K562 (cell line): Measurements from ENCODE around the gene WT1. TPM values are rescaled to one million over a fixed set of nuclear protein-coding genes. Genes with fewer than 3 reads are reported as not detected.

ENCODE experiments used
- ATAC-seq: fragments of 200-7000 bp; cut with Tn5 transposase; 3 replicates; pipeline ENCODE4 v1.9.1; 2020; ENCODE audit warnings: moderate library complexity
- BruUV-seq: library from RNA; stranded (reverse); fragments of 400-500 nt; replicated peaks from 2 replicates; lab custom pipeline; 2021; lab: Mats Ljungman, UMichigan
- CTCF ChIA-PET: fragments of 300-600 bp; formaldehyde crosslinking; extraction: SDS; loops from one replicate; lab custom pipeline; 2021; ENCODE audit warnings: low intra/inter-chr PET ratio; lab: Yijun Ruan, JAX
- POLR2A ChIA-PET: fragments of 300-600, 350-650 bp; sonication (Branson Sonifier 250); formaldehyde crosslinking; extraction: SDS; loops from one replicate; lab custom pipeline; 2021; ENCODE audit warnings: antibody characterized with exemption, inconsistent platforms; lab: Yijun Ruan, JAX
- DNase-seq, 4 experiments: peaks; one replicate each; pipeline versions ENCODE4 v3.0.0 to v3.0.0-alpha.2; 2011 to 2018; ENCODE audit warnings: low spot score in 3 of 4, mixed read lengths in 3 of 4; ENCODE audit errors: extremely low read depth in 1 of 4
- FAIRE-seq: peaks from 2 replicates; lab custom pipeline; 2011; peaks lifted over from hg19 to GRCh38; lab: Jason Lieb, UNC
- H2AFZ ChIP-seq: 2 replicates; pipeline ENCODE4 v1.6.0; 2011; ENCODE audit warnings: low read depth, low read length, control low read depth, inconsistent platforms
- H3K27ac ChIP-seq: fragments of 200-600 bp; 3 replicates; pipeline ENCODE4 v1.8.0; 2011; ENCODE audit warnings: low read depth, mild to moderate bottlenecking, control low read depth, inconsistent platforms, low read length, moderate library complexity, mixed read lengths; ENCODE audit errors: extremely low read depth
- H3K27me3 ChIP-seq, 2 experiments: fragments of 300-600 bp in 1 of 2; 2 replicates in 1 of 2; 3 replicates in 1 of 2; pipeline versions ENCODE4 v1.6.0 to v1.8.0; 2011; ENCODE audit warnings: inconsistent platforms in 2 of 2, low read length in 2 of 2, mild to moderate bottlenecking in 1 of 2, mixed read lengths in 1 of 2, moderate library complexity in 1 of 2; ENCODE audit not compliant: control insufficient read depth in 2 of 2, insufficient read depth in 2 of 2
- H3K36me3 ChIP-seq: fragments of 300-600 bp; 3 replicates; pipeline ENCODE4 v1.8.0; 2011; ENCODE audit warnings: mild to moderate bottlenecking, low read length, inconsistent platforms; ENCODE audit not compliant: control insufficient read depth, insufficient read depth
- H3K4me1 ChIP-seq, 2 experiments: fragments of 200-600 bp in 1 of 2; replicated peaks in 1 of 2; 2 replicates in 1 of 2; 3 replicates in 1 of 2; pipeline versions ENCODE4 v1.5.1 to v1.8.0; 2011; ENCODE audit warnings: inconsistent platforms in 2 of 2, low read length in 2 of 2, mild to moderate bottlenecking in 1 of 2, mixed read lengths in 1 of 2, moderate library complexity in 1 of 2; ENCODE audit not compliant: control insufficient read depth in 2 of 2, insufficient read depth in 2 of 2
- H3K4me2 ChIP-seq: 2 replicates; pipeline ENCODE4 v1.6.1; 2011; ENCODE audit warnings: low read length, control low read depth, inconsistent platforms, mixed read lengths; ENCODE audit not compliant: insufficient read depth
- H3K4me3 ChIP-seq: fragments of 200-600 bp; sonication (generic), shearing (Covaris generic); 2 replicates; pipeline ENCODE4 v1.5.1; 2016; ENCODE audit warnings: control low read depth, inconsistent platforms
- H3K79me2 ChIP-seq: fragments of 200-600 bp; 3 replicates; pipeline ENCODE4 v1.8.0; 2011; ENCODE audit warnings: low read length, inconsistent platforms; ENCODE audit not compliant: control insufficient read depth, insufficient read depth
- H3K9ac ChIP-seq, 2 experiments: 2 replicates each; pipeline versions ENCODE4 v1.6.0 to v1.6.1; 2011; ENCODE audit warnings: low read depth in 2 of 2, low read length in 2 of 2, control low read depth in 1 of 2, inconsistent platforms in 1 of 2, mild to moderate bottlenecking in 1 of 2, mixed read lengths in 1 of 2; ENCODE audit not compliant: insufficient read depth in 1 of 2
- H3K9me1 ChIP-seq: one replicate; pipeline ENCODE4 v1.6.0; 2011; ENCODE audit warnings: inconsistent platforms, mild to moderate bottlenecking, low read length, moderate library complexity; ENCODE audit not compliant: control insufficient read depth, insufficient read depth
- H3K9me3 ChIP-seq: replicated peaks from 2 replicates; pipeline ENCODE4 v1.5.1; 2011; ENCODE audit warnings: low read depth, low read length, inconsistent platforms; ENCODE audit not compliant: control insufficient read depth, insufficient read depth
- H4K20me1 ChIP-seq: replicated peaks from 2 replicates; pipeline ENCODE4 v1.6.1; 2011; ENCODE audit warnings: low read length, inconsistent platforms, mixed read lengths; ENCODE audit not compliant: control insufficient read depth, insufficient read depth
- ARID1B ChIP-seq: fragments of 450-650 bp; IDR thresholded peaks from 2 replicates; pipeline ENCODE4 v1.6.1; 2016; ENCODE audit warnings: antibody characterized with exemption, mild to moderate bottlenecking, inconsistent platforms
- CBFA2T3 ChIP-seq: fragments of 450-650 bp; IDR thresholded peaks from 2 replicates; pipeline ENCODE4 v1.6.1; 2017
- DPF2 ChIP-seq: fragments of 450-650 bp; IDR thresholded peaks from 2 replicates; pipeline ENCODE4 v1.6.1; 2016
- MEIS2 ChIP-seq: fragments of 450-650 bp; IDR thresholded peaks from 2 replicates; pipeline ENCODE4 v1.6.1; 2014; ENCODE audit warnings: mild to moderate bottlenecking; ENCODE audit not compliant: partially characterized antibody
- NCOA4 ChIP-seq: fragments of 450-650 bp; IDR thresholded peaks from 2 replicates; pipeline ENCODE4 v1.6.1; 2018; ENCODE audit warnings: mild to moderate bottlenecking; ENCODE audit not compliant: partially characterized antibody
- PHB ChIP-seq: fragments of 250-450 bp; sonication (Bioruptor Pico); IDR thresholded peaks from 2 replicates; pipeline ENCODE4 v1.5.0; 2021
- PKNOX1 ChIP-seq: fragments of 450-650 bp; IDR thresholded peaks from 2 replicates; pipeline ENCODE4 v1.6.1; 2016
- RBM39 ChIP-seq: fragments of 200-400 bp; formaldehyde crosslinking; optimal IDR thresholded peaks from 2 replicates; pipeline ENCODE3; 2018; ENCODE audit warnings: low read depth, low read length
- SETDB1 ChIP-seq: IDR thresholded peaks from one replicate; pipeline ENCODE4 v1.6.1; 2012; ENCODE audit warnings: low read length, control low read depth, inconsistent platforms
- STAG1 ChIP-seq: sonication (generic); formaldehyde crosslinking; IDR thresholded peaks from 2 replicates; pipeline ENCODE4 v1.5.0; 2020; ENCODE audit warnings: missing genetic modification reagents, borderline replicate concordance
- TCF3 ChIP-seq: sonication (generic); formaldehyde crosslinking; IDR thresholded peaks from 2 replicates; pipeline ENCODE4 v1.4.0; 2020; ENCODE audit warnings: mild to moderate bottlenecking, missing genetic modification reagents
- TEAD4 ChIP-seq, 2 experiments: sonication (generic) in 1 of 2; formaldehyde crosslinking in 1 of 2; IDR thresholded peaks; 2 replicates each; pipeline versions ENCODE4 v1.6.1 to v1.8.0; 2012 to 2022; ENCODE audit warnings: borderline replicate concordance in 1 of 2, inconsistent platforms in 1 of 2, low read length in 1 of 2, mild to moderate bottlenecking in 1 of 2, missing genetic modification reagents in 1 of 2
- THRAP3 ChIP-seq: fragments of 450-650 bp; IDR thresholded peaks from 2 replicates; pipeline ENCODE4 v1.6.1; 2016; ENCODE audit warnings: mild to moderate bottlenecking, inconsistent platforms, borderline replicate concordance
- ZNF165 ChIP-seq: fragments of 250-450 bp; sonication (Bioruptor Pico); IDR thresholded peaks from 2 replicates; pipeline ENCODE4 v1.4.0; 2020; ENCODE audit warnings: borderline replicate concordance
- ZNF217 ChIP-seq: sonication (generic); formaldehyde crosslinking; IDR thresholded peaks from 2 replicates; pipeline ENCODE4 v1.8.0; 2022; ENCODE audit warnings: mild to moderate bottlenecking, missing genetic modification reagents
- ZNF24 ChIP-seq: fragments of 450-650 bp; IDR thresholded peaks from 2 replicates; pipeline ENCODE4 v1.6.1; 2016
- WGBS: fragments of 100-300 bp; shearing (Covaris generic); methylation state at CpG from one replicate; pipeline ENCODE4 v1.1.6; 2016; ENCODE audit warnings: low coverage, mixed read lengths; ENCODE audit not compliant: insufficient coverage; ENCODE audit errors: missing lambda C conversion rate; 5-methylcytosine and 5-hydroxymethylcytosine counted together
- in situ Hi-C: fragments of 300-500 bp; cut with MboI; formaldehyde crosslinking; loops from 4 replicates; pipeline ENCODE4 v1.15.0; 2018; ENCODE audit warnings: inconsistent platforms, mixed read lengths
- intact Hi-C: fragments of 100-400 bp; cut with micrococcal nuclease; formaldehyde crosslinking; loops from 2 replicates; pipeline ENCODE4 v1.14.2; 2022
- polyA plus RNA-seq, 8 experiments: library from polyadenylated mRNA; depleted of rRNA in 4 of 8; stranded (reverse) in 5 of 8; unstranded in 3 of 8; fragments of >200 nt; fragmentation: Nextera tagmentation in 2 of 8; fragmentation: Illumina TruSeq in 1 of 8; extraction: Ambion mirVana in 2 of 8; extraction: Trizol in 1 of 8; gene quantifications; 2 replicates each; pipeline versions ENCODE4 v1.2.1 to v1.2.3, GENCODE V29; 2011 to 2014; ENCODE audit warnings: inconsistent platforms in 1 of 8, missing spikeins in 1 of 8
- total RNA-seq, 7 experiments: library from RNA; depleted of rRNA in 6 of 7; stranded (reverse); fragments of >200 nt in 6 of 7; fragmentation: Illumina TruSeq in 2 of 7; extraction: Trizol in 2 of 7; gene quantifications; 2 replicates each; pipeline versions ENCODE4 v1.2.1 to v1.2.3, GENCODE V29; 2011 to 2021; ENCODE audit warnings: low replicate concordance in 1 of 7
- TF ChIP-seq, protein P1 (sequence below): fragments of 450-650 bp; formaldehyde crosslinking; IDR thresholded peaks from 2 replicates; pipeline ENCODE4 v1.4.0; 2020; ENCODE audit warnings: mild to moderate bottlenecking, moderate library complexity
- TF ChIP-seq, protein P2 (sequence below): sonication (generic); formaldehyde crosslinking; IDR thresholded peaks from 2 replicates; pipeline ENCODE4 v1.8.0; 2023; ENCODE audit warnings: mild to moderate bottlenecking, missing genetic modification reagents

Gene WT1
- total and polyA plus RNA-seq, 9 of the 15 experiments (the other 6 are each of a cell fraction or from before 2014, with no cell fraction given): 7.1 to 33.8 (median 19.4) TPM

DNA sequence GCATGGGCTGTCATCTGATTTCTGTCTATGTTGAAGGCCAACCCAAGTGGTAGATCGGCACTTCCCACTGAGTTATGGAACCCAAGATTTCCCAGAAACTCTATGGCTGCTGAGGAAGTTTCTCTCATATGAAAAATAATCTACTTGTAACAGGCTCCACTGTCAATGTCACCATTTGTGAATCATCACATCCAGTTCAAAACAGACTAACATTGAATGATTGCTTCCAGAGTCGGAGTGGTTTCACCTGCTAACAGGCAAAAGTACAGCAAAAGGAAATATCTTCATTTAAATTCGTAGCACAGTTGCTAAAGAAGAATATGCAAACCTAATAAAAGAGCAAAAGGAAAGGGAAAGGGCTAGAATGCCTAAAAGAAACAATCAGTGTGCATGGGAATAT is 12.8 kb downstream of the WT1 start:
- ChIA-PET CTCF (no interaction called here), POLR2A (interaction anchor here (2.5 kb wide), 1 partner anchor 12 kb away, joined by 15 read pairs; the partner anchor contains the start of gene WT1)
- Histone ChIP-seq H3K27me3 (no peaks in the 10 kb centered on the region), H4K20me1 (no peaks in the 10 kb centered on the region), H3K36me3 (peaks cover 75% of the 10 kb centered on the region), H3K27ac (peak overlapping the region; percentile 91), H3K4me1 (peaks cover 39 to 53% of the 10 kb centered on the region in 2 experiments), H3K79me2 (peaks cover 79% of the 10 kb centered on the region), H3K9me3 (no peaks in the 10 kb centered on the region), H3K4me3 (no peak overlapping the region), H3K9me1 (no peaks in the 10 kb centered on the region), H3K4me2 (peak overlapping the region; percentile 78; the same call in 1 of the 2 replicates), H3K9ac (peak overlapping the region in 1 of 2 experiments; percentile 66; a peak in 2 of 4 replicates), H2AFZ (0 out of 2 replicates have a peak overlapping the region, but pooled peaks have one; percentile 14)
- intact Hi-C loops (no loop called here), in situ Hi-C loops (no loop called here)
- 9% methylated on average over 3 of the region's 3 CpGs for WGBS
- BruUV-seq: no TSS peak
- ATAC-seq (no peak), DNase-seq (peak in 1 of 4 experiments; percentile 44)
- no peak for TF ChIP-seq SETDB1
- TF ChIP-seq STAG1: no peak
- TF ChIP-seq, protein P1, sequence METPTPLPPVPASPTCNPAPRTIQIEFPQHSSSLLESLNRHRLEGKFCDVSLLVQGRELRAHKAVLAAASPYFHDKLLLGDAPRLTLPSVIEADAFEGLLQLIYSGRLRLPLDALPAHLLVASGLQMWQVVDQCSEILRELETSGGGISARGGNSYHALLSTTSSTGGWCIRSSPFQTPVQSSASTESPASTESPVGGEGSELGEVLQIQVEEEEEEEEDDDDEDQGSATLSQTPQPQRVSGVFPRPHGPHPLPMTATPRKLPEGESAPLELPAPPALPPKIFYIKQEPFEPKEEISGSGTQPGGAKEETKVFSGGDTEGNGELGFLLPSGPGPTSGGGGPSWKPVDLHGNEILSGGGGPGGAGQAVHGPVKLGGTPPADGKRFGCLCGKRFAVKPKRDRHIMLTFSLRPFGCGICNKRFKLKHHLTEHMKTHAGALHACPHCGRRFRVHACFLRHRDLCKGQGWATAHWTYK (CRISPR knock-in tag): 0 out of 2 replicates have a peak, but pooled peaks have one; percentile 26
- no peak for TF ChIP-seq PHB (CRISPR knock-in tag)
- 0 out of 2 replicates have a peak, but pooled peaks have one; percentile 13 for TF ChIP-seq THRAP3
- no peak for TF ChIP-seq ZNF217
- peak; percentile 49 for TF ChIP-seq CBFA2T3
- TF ChIP-seq NCOA4: no peak
- TF ChIP-seq ZNF24: no peak
- peak; percentile 8; the same call in 1 of the 2 replicates for TF ChIP-seq TEAD4 (IDR thresholded peaks at IDR 0.05; ENCODE audit: low read length)
- TF ChIP-seq TEAD4 (CRISPR knock-in tag; IDR thresholded peaks at IDR 0.05; ENCODE audit: borderline replicate concordance): no peak
- TF ChIP-seq RBM39: no peak
- TF ChIP-seq TCF3: peak; percentile 57
- peak; percentile 52; the same call in 1 of the 2 replicates for TF ChIP-seq PKNOX1
- TF ChIP-seq MEIS2: peak; percentile 56
- TF ChIP-seq ZNF165 (CRISPR knock-in tag): no peak
- TF ChIP-seq, protein P2, sequence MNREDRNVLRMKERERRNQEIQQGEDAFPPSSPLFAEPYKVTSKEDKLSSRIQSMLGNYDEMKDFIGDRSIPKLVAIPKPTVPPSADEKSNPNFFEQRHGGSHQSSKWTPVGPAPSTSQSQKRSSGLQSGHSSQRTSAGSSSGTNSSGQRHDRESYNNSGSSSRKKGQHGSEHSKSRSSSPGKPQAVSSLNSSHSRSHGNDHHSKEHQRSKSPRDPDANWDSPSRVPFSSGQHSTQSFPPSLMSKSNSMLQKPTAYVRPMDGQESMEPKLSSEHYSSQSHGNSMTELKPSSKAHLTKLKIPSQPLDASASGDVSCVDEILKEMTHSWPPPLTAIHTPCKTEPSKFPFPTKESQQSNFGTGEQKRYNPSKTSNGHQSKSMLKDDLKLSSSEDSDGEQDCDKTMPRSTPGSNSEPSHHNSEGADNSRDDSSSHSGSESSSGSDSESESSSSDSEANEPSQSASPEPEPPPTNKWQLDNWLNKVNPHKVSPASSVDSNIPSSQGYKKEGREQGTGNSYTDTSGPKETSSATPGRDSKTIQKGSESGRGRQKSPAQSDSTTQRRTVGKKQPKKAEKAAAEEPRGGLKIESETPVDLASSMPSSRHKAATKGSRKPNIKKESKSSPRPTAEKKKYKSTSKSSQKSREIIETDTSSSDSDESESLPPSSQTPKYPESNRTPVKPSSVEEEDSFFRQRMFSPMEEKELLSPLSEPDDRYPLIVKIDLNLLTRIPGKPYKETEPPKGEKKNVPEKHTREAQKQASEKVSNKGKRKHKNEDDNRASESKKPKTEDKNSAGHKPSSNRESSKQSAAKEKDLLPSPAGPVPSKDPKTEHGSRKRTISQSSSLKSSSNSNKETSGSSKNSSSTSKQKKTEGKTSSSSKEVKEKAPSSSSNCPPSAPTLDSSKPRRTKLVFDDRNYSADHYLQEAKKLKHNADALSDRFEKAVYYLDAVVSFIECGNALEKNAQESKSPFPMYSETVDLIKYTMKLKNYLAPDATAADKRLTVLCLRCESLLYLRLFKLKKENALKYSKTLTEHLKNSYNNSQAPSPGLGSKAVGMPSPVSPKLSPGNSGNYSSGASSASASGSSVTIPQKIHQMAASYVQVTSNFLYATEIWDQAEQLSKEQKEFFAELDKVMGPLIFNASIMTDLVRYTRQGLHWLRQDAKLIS (CRISPR knock-in tag): 0 out of 2 replicates have a peak, but pooled peaks have one; percentile 36
- TF ChIP-seq DPF2: 0 out of 2 replicates have a peak, but pooled peaks have one; percentile 24
- peak; percentile 59; the same call in 1 of the 2 replicates for TF ChIP-seq ARID1B
- TF ChIP-seq, all 486 proteins: peak for 10
- peak; percentile 52 for FAIRE-seq
